ENCODE measurements around the gene SLC7A7. TPM values are rescaled to one million over a fixed set of nuclear protein-coding genes. Genes with fewer than 3 reads are reported as not detected.
"Not testable (repeated sequence)": the region's sequence is repeated elsewhere in the genome, so short reads cannot be mapped to it uniquely, and the experiment has no call there.

SLC7A7 gene
- polyA plus RNA-seq, 3 donors: 262 to 425 (median 371) TPM

- H3K4me3 Mint-ChIP-seq: no peak overlapping the region
- 68% methylated on average over 4 of the region's 5 CpGs for WGBS (ENCODE audit: insufficient coverage)
- peaks cover 46 to 76% of the 10 kb centered on the region in 2 donors for H3K36me3 Mint-ChIP-seq
Measured at GRCh38 chr14:22793976-22794375, 21.3 kb downstream of the SLC7A7 start.

DNA sequence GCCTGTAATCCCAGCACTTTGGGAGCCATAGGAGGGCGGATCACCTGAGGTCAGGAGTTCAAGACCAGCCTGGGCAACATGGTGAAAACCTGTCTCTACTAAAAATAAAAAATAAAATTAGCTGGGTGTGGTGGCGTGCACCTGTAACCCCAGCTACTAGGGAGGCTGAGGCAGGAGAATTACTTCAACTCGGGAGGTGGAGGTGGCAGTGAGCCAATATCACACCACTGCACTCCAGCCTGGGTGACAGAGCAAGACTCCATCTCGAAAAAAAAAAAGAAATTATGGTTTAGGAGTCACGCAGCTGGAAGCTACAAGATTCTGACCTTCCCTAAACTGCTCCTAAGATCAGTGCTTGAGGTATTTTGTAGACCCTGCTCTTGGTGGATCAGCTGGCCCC lies 21.7 kb downstream of the SLC7A7 start:
- peaks cover 76% of the 10 kb centered on the region for H3K4me1 Mint-ChIP-seq
- H4K20me1 ChIP-seq (ENCODE audit: insufficient read depth, low read length): peaks cover 39% of the 10 kb centered on the region
- H2AFZ ChIP-seq (ENCODE audit: insufficient read depth, low read depth, low read length, poor library complexity, severe bottlenecking); H3K4me3 Mint-ChIP-seq; H3K9me3 Mint-ChIP-seq; H3K4me3 ChIP-seq (replicated peaks in 1 of 3; ENCODE audit: low read depth in 2 of 3, low read length in 3 of 3); H3K9ac ChIP-seq (ENCODE audit: insufficient read depth, low read length, poor library complexity, severe bottlenecking); H3K9me3 ChIP-seq (replicated peaks in 1 of 2; ENCODE audit: control insufficient read depth in 1 of 2, insufficient read depth in 1 of 2, low read length in 2 of 2); H3K27me3 ChIP-seq (ENCODE audit: control insufficient read depth in 2 of 2, insufficient read depth in 2 of 2, low read length in 2 of 2); H3K4me2 ChIP-seq (replicated peaks; ENCODE audit: extremely low read depth, low read length, poor library complexity, severe bottlenecking); DNase-seq; intact Hi-C loops (cut with micrococcal nuclease); H3K27me3 Mint-ChIP-seq (ENCODE audit: low read depth in 3 of 3): not testable (repeated sequence)
- peaks cover 64 to 73% of the 10 kb centered on the region in 2 donors for H3K4me1 ChIP-seq (ENCODE audit: control insufficient read depth in 1 of 2, insufficient read depth in 2 of 2, low read length in 2 of 2)
- H3K27ac ChIP-seq (ENCODE audit: low read depth in 1 of 2, low read length in 2 of 2): peak overlapping the region in 1 of 2 donors; percentile 47
- peaks cover 48 to 77% of the 10 kb centered on the region in 2 donors for H3K36me3 Mint-ChIP-seq
- peaks cover 27 to 49% of the 10 kb centered on the region in 2 donors for H3K36me3 ChIP-seq (replicated peaks in 1 of 2; ENCODE audit: control insufficient read depth in 1 of 2, insufficient read depth in 2 of 2, low read length in 2 of 2)
- peaks cover 84% of the 10 kb centered on the region for H3K79me2 ChIP-seq (ENCODE audit: insufficient read depth, low read length)
- peak overlapping the region in 5 of 7 donors; percentile 51 to 98 (median 76) for H3K27ac Mint-ChIP-seq
- WGBS (ENCODE audit: insufficient coverage): no CpG with 5 or more reads among the region's 5 CpGs

More at GRCh38 chr14:22793976-22794375, 21.3 kb downstream of the SLC7A7 start:
- Histone ChIP-seq H3K79me2 (ENCODE audit: insufficient read depth, low read length) (peaks cover 84% of the 10 kb centered on the region), H3K27ac (ENCODE audit: low read depth in 1 of 2, low read length in 2 of 2) (peak overlapping the region in 1 of 2 donors; percentile 47), H3K4me1 (ENCODE audit: control insufficient read depth in 1 of 2, insufficient read depth in 2 of 2, low read length in 2 of 2) (peaks cover 64 to 73% of the 10 kb centered on the region in 2 donors), H3K9me3 (replicated peaks in 1 of 2; ENCODE audit: control insufficient read depth in 1 of 2, insufficient read depth in 1 of 2, low read length in 2 of 2) (no peaks in the 10 kb centered on the region), H3K4me3 (replicated peaks in 1 of 3; ENCODE audit: low read depth in 2 of 3, low read length in 3 of 3) (no peak overlapping the region), H3K36me3 (replicated peaks in 1 of 2; ENCODE audit: control insufficient read depth in 1 of 2, insufficient read depth in 2 of 2, low read length in 2 of 2) (peaks cover 27 to 49% of the 10 kb centered on the region in 2 donors), H2AFZ (ENCODE audit: insufficient read depth, low read depth, low read length, poor library complexity, severe bottlenecking) (no peak overlapping the region), H3K27me3 (ENCODE audit: control insufficient read depth in 2 of 2, insufficient read depth in 2 of 2, low read length in 2 of 2) (no peaks in the 10 kb centered on the region), H4K20me1 (ENCODE audit: insufficient read depth, low read length) (peaks cover 39% of the 10 kb centered on the region), H3K4me2 (replicated peaks; ENCODE audit: extremely low read depth, low read length, poor library complexity, severe bottlenecking) (no peak overlapping the region), H3K9ac (ENCODE audit: insufficient read depth, low read length, poor library complexity, severe bottlenecking) (no peak overlapping the region)
- H3K4me1 Mint-ChIP-seq: peaks cover 78% of the 10 kb centered on the region
- intact Hi-C loops (cut with micrococcal nuclease): no loop called here
- TF ChIP-seq, protein P1, sequence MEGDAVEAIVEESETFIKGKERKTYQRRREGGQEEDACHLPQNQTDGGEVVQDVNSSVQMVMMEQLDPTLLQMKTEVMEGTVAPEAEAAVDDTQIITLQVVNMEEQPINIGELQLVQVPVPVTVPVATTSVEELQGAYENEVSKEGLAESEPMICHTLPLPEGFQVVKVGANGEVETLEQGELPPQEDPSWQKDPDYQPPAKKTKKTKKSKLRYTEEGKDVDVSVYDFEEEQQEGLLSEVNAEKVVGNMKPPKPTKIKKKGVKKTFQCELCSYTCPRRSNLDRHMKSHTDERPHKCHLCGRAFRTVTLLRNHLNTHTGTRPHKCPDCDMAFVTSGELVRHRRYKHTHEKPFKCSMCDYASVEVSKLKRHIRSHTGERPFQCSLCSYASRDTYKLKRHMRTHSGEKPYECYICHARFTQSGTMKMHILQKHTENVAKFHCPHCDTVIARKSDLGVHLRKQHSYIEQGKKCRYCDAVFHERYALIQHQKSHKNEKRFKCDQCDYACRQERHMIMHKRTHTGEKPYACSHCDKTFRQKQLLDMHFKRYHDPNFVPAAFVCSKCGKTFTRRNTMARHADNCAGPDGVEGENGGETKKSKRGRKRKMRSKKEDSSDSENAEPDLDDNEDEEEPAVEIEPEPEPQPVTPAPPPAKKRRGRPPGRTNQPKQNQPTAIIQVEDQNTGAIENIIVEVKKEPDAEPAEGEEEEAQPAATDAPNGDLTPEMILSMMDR (IDR thresholded peaks at IDR 0.05): no peak
- H3K27ac Mint-ChIP-seq: peak overlapping the region in 5 of 7 donors; percentile 51 to 87 (median 76)
- no peaks in the 10 kb centered on the region for H3K27me3 Mint-ChIP-seq (ENCODE audit: low read depth in 3 of 3)
- H3K9me3 Mint-ChIP-seq: peaks cover 0 to 4% (median 0%) of the 10 kb centered on the region in 7 donors
- DNase-seq: no peak

Data from CD14-positive monocyte (primary cell).